AG04449 (cell line): ENCODE results near the gene KRTAP2-3.

Experiments
- CTCF ChIA-PET: fragments of 350-600 bp; formaldehyde crosslinking; extraction: SDS; loops from one replicate; lab custom pipeline; 2021; ENCODE audit warnings: antibody characterized with exemption; lab: Yijun Ruan, JAX
- POLR2A ChIA-PET: fragments of 400-600, 350-600 bp; formaldehyde crosslinking; extraction: SDS; loops from one replicate; lab custom pipeline; 2020; ENCODE audit warnings: antibody characterized with exemption, inconsistent platforms; lab: Yijun Ruan, JAX
- DNase-seq: peaks from one replicate; pipeline ENCODE4 v3.0.0-alpha.2; 2010; ENCODE audit warnings: low read depth, low spot score
- H3K4me3 ChIP-seq: 2 replicates; pipeline ENCODE4 v1.5.1; 2011; ENCODE audit warnings: low read depth, mild to moderate bottlenecking, control low read depth, low read length
- TF ChIP-seq, protein P1 (sequence below): IDR thresholded peaks from one replicate; pipeline ENCODE4 v1.5.1; 2011; ENCODE audit warnings: mild to moderate bottlenecking, moderate library complexity, low read length, control low read depth, inconsistent platforms; ENCODE audit not compliant: insufficient read depth; ENCODE audit errors: missing control alignments

Gene KRTAP2-3

DNA sequence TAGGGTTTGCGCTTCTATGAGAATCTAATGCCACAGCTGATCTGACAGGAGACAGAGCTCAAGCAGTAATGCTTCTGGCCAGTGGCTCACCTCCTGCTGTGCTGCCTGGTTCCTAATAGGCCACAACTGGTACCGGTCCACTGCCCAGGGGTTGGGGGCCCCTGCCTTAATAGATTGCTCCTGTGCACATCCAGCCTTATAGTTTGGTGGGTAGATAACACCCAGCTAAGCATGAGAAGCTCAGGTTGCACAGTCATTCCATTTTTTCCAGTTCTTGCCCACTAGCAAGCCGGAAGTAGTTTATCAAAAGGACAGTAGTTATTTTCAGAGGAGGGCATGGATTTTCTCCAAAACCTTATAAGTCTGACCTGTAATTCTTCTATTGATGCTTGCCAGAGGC lies 40.5 kb downstream of the KRTAP2-3 start:
- no peak overlapping the region for H3K4me3 ChIP-seq
- TF ChIP-seq, protein P1, sequence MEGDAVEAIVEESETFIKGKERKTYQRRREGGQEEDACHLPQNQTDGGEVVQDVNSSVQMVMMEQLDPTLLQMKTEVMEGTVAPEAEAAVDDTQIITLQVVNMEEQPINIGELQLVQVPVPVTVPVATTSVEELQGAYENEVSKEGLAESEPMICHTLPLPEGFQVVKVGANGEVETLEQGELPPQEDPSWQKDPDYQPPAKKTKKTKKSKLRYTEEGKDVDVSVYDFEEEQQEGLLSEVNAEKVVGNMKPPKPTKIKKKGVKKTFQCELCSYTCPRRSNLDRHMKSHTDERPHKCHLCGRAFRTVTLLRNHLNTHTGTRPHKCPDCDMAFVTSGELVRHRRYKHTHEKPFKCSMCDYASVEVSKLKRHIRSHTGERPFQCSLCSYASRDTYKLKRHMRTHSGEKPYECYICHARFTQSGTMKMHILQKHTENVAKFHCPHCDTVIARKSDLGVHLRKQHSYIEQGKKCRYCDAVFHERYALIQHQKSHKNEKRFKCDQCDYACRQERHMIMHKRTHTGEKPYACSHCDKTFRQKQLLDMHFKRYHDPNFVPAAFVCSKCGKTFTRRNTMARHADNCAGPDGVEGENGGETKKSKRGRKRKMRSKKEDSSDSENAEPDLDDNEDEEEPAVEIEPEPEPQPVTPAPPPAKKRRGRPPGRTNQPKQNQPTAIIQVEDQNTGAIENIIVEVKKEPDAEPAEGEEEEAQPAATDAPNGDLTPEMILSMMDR = no peak
- CTCF ChIA-PET = interaction anchor here (0.9 to 2.0 kb wide), 3 partner anchors 9 to 529 kb away, joined by 3 to 6 read pairs (median 4); no protein-coding TSS in a partner anchor
- POLR2A ChIA-PET = no interaction called here
- no peak for DNase-seq

GRCh38 chr17:41018541-41018940 lies 41.4 kb downstream of the KRTAP2-3 start:
- TF ChIP-seq, protein P1 = no peak
- POLR2A ChIA-PET = no interaction called here
- no peak overlapping the region for H3K4me3 ChIP-seq
- CTCF ChIA-PET = interaction anchor here (1.5 to 2.0 kb wide), 2 partner anchors 10 kb away, joined by 5 to 6 read pairs; no protein-coding TSS in a partner anchor
- DNase-seq = no peak

DNA sequence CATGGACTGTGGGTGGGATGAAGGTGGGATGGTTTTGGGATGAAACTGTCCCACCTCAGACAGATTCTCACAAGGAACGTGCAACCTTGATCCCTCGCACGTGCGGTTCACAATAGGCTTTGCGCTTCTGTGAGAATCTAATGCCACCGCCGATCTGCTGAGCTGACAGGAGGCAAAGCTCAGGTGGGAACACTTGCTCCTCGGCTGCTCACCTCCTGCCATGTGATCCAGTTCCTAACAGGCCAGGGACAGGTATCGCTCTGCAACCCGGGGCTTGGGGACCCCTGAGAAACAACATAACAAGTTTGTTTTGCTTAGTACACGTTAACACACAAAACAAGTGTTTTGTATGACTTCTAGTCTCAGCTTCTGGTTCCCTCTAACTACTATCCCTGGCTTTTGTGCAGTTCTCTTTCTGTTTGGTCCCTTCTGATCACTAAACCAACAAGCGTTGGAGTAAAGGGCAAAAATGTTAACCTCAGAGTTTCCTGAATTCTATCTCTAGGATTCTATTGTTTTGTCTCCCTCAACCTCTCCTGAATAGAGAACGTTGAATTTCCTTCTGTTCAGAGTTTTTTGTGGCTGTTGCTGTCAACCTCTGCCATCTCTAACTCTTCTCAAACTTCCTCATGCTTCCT lies 43.2 kb downstream of the KRTAP2-3 start:
- TF ChIP-seq, protein P1 = no peak
- H3K4me3 ChIP-seq = no peak overlapping the region
- ChIA-PET POLR2A (no interaction called here), CTCF (no interaction called here)
- DNase-seq = no peak

DNA sequence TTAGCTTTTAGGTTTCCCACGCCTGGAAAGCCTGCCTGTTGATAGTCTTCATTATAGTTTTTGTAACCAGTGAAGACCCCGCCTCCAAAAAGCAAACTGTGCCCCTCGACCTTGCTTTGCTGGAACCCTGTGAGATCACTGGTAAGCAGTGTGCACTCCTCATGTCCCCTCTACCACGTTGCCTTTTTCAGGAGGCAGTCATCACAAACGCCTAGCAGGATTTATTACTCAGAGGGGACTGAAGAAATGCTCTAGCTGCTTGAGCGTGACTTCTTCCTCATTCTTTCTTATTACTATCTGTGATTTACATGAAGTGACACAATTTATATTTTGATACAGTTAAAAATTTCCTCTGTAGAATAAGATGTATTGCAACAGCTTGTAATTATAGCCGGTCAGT lies 44.5 kb downstream of the KRTAP2-3 start:
- TF ChIP-seq, protein P1 = no peak
- DNase-seq = no peak
- CTCF ChIA-PET = interaction anchor here (0.8 to 1.9 kb wide), 2 partner anchors 10 to 159 kb away, joined by 3 to 6 read pairs; no protein-coding TSS in a partner anchor
- POLR2A ChIA-PET = no interaction called here
- no peak overlapping the region for H3K4me3 ChIP-seq

DNA sequence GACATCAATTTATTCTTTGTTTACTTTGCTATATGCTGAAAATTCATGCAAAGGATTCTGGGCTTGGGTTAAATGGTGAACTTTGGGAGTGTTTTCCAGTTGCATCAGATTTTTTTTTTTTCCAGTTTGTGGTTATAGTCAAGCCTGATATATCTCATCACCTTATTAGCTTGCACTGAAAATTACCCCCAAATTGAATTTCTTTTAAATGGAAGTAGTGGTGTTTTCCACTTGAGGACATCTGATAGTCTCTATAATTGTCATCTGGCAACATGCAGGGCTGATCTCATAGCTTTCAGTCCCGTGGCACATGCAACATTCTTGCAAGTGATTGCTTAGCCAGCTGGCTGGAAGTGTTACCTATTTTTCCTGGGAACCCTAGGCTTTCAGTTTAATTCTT lies 46.3 kb downstream of the KRTAP2-3 start:
- TF ChIP-seq, protein P1 = no peak
- DNase-seq = no peak
- no peak overlapping the region for H3K4me3 ChIP-seq
- ChIA-PET CTCF (interaction anchor here (0.9 to 1.2 kb wide), 2 partner anchors 9 to 10 kb away, joined by 3 to 5 read pairs; no protein-coding TSS in a partner anchor), POLR2A (no interaction called here)

GRCh38 chr17:41013181-41013580 lies 46.7 kb downstream of the KRTAP2-3 start:
- H3K4me3 ChIP-seq = no peak overlapping the region
- DNase-seq = no peak
- TF ChIP-seq, protein P1 = no peak
- ChIA-PET POLR2A (no interaction called here), CTCF (interaction anchor here (1.2 kb wide), 1 partner anchor 9 kb away, joined by 5 read pairs; no protein-coding TSS in a partner anchor)
